ENCODE data around the gene ADGRL1. TPM values are rescaled to one million over a fixed set of nuclear protein-coding genes. Genes with fewer than 3 reads are reported as not detected.

Gene ADGRL1
- total RNA-seq, 4 donors from 2014 or later = 22.3 to 36.4 (median 27.3) TPM

DNA sequence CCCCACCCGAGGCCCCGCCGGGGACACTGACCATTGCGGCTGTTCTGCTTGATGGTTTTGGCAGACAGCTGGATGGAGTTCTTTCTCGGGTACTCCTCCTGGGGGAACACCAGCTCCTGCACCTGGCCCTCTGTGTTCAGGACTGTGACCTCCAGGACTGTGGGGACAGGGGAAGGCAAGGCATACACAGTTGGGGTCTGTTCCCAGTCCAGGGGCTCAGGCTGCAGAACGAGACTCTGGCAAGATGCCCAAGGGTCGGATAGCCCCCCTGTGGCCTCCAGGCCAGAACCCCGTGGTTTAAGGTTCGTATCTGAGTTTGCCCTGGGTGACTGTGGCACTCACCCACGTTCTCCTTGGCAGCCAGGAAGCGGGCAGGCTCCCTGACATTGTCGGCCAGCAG, 46.9 kb downstream of the ADGRL1 start:
- no peaks in the 10 kb centered on the region for H3K9me3 ChIP-seq
- TF ChIP-seq POLR2A (IDR thresholded peaks at IDR 0.05) (no peak), CTCF (IDR thresholded peaks at IDR 0.05) (no peak), POLR2AphosphoS5 (IDR thresholded peaks at IDR 0.05) (no peak), EP300 (IDR thresholded peaks at IDR 0.05) (no peak)
- no peaks in the 10 kb centered on the region for H3K4me1 ChIP-seq
- 81% methylated on average over 9 of the region's 12 CpGs for WGBS
- H3K27ac ChIP-seq = no peak overlapping the region
- DNase-seq (ENCODE audit: low spot score in 2 of 2) = no peak
- peaks cover 82% of the 10 kb centered on the region for H3K36me3 ChIP-seq
- no peak overlapping the region for H3K4me3 ChIP-seq
- no peaks in the 10 kb centered on the region for H3K27me3 ChIP-seq

GRCh38 chr19:14158276-14159023, 47.5 kb downstream of the ADGRL1 start:
- Histone ChIP-seq H3K9me3 (no peaks in the 10 kb centered on the region), H3K27me3 (no peaks in the 10 kb centered on the region), H3K4me3 (no peak overlapping the region), H3K36me3 (peaks cover 82% of the 10 kb centered on the region), H3K4me1 (no peaks in the 10 kb centered on the region), H3K27ac (no peak overlapping the region)
- TF ChIP-seq POLR2AphosphoS5 (IDR thresholded peaks at IDR 0.05) (no peak), CTCF (IDR thresholded peaks at IDR 0.05) (no peak), POLR2A (IDR thresholded peaks at IDR 0.05) (no peak), EP300 (IDR thresholded peaks at IDR 0.05) (no peak)
- DNase-seq (ENCODE audit: low spot score in 2 of 2) = no peak
- WGBS = 91% methylated on average over 8 of the region's 16 CpGs

DNA sequence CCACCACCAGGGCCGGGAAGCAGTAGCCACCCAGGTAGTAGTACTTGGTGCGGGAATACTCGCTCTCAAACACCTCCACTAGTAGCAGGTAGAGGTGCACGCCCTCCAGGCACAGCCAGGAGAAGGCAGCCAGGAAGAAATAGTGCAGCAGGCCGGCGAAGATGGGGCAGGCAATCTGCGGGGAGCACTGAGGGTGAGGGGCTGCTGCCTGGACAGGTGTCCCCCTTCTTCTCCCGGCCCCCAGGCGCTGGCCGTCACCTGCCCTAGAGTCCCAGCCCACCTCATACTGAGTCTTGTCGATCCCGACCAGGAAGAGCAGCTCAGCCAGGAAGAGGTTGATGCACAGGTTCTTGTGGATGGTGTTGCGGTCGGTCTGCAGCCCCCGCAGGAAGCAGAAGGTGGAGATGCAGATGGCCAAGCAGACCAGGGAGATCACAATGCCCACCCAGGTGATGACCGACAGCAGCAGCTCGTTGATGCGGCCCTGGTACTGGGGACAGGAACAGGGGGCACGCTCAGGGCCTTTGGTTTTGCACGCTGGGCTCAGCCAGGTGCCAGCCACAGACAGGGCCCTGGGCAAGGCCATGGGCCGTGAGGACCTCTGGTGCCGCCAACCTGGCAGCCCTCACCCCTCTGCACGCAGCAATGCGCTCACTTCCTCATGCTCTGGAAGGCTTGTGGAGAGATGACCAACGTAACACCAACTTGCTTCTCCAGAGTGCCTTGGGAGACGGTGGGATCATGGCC, 48.8 kb downstream of the ADGRL1 start:
- Histone ChIP-seq H3K9me3 (no peaks in the 10 kb centered on the region), H3K27ac (no peak overlapping the region), H3K27me3 (no peaks in the 10 kb centered on the region), H3K4me1 (no peaks in the 10 kb centered on the region), H3K4me3 (no peak overlapping the region), H3K36me3 (peaks cover 78% of the 10 kb centered on the region)
- WGBS = 91% methylated on average over 16 of the region's 26 CpGs
- DNase-seq (ENCODE audit: low spot score in 2 of 2) = no peak
- TF ChIP-seq POLR2AphosphoS5 (IDR thresholded peaks at IDR 0.05) (no peak), EP300 (IDR thresholded peaks at IDR 0.05) (no peak)

DNA sequence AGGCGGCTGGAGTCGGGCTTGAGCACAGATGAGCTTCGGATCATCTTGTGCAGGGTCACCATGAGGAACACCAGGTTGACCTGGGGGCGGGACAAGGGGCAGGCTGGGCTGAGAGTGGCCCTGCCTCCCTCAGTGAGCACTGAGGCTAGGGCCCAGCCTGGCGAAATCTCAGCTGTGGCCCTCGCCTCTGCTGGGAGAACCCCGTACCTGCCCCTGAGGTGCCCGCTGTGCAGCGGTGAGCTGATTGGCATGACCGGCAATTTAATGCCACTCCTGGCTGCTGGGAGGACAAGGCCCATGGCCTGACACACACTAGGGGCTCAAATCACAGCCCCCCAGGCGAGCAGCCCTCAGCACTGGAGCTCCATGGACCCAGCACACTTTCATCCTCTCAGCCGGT, 49.8 kb downstream of the ADGRL1 start:
- no peaks in the 10 kb centered on the region for H3K27me3 ChIP-seq
- no peaks in the 10 kb centered on the region for H3K9me3 ChIP-seq
- DNase-seq (ENCODE audit: low spot score in 2 of 2) = no peak
- TF ChIP-seq POLR2A (IDR thresholded peaks at IDR 0.05) = no peak
- no peak for TF ChIP-seq CTCF (IDR thresholded peaks at IDR 0.05)
- no peak for TF ChIP-seq EP300 (IDR thresholded peaks at IDR 0.05)
- TF ChIP-seq POLR2AphosphoS5 (IDR thresholded peaks at IDR 0.05) = no peak
- no peak overlapping the region for H3K4me3 ChIP-seq
- no peaks in the 10 kb centered on the region for H3K4me1 ChIP-seq
- H3K36me3 ChIP-seq = peaks cover 77% of the 10 kb centered on the region
- 89% methylated on average over 9 of the region's 12 CpGs for WGBS
- no peak overlapping the region for H3K27ac ChIP-seq

DNA sequence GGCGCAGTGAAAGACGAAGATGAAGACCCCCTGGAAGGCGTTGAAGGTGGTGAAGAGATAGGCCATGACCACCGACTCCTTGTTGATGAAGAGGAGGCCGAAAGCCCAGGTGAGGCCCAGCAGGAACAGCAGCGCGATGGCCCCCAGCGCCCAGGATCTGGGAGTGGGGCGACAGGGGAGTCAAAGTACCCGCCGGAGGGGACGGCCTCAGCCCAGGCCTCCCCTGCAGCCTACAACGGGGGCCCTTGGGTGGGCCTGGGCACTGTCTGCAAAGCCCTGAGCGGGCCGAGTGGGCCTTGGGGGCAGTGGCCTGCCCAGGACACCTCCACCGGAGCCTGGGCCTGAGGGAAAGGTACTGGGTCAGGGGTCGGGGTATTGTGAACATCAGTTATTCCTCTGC, 50.6 kb downstream of the ADGRL1 start:
- Histone ChIP-seq H3K27me3 (no peaks in the 10 kb centered on the region), H3K9me3 (no peaks in the 10 kb centered on the region), H3K4me1 (peaks cover 3% of the 10 kb centered on the region), H3K4me3 (no peak overlapping the region), H3K27ac (no peak overlapping the region), H3K36me3 (peaks cover 77% of the 10 kb centered on the region)
- TF ChIP-seq POLR2AphosphoS5 (IDR thresholded peaks at IDR 0.05) (no peak), CTCF (IDR thresholded peaks at IDR 0.05) (no peak), EP300 (IDR thresholded peaks at IDR 0.05) (no peak), POLR2A (IDR thresholded peaks at IDR 0.05) (no peak)
- WGBS = 96% methylated on average over 17 of the region's 17 CpGs
- DNase-seq (ENCODE audit: low spot score in 2 of 2) = no peak

All from suprapubic skin (tissue), 4 donors.